Activated CD8-positive, alpha-beta T cell treated with anti-CD3 and anti-CD28 coated beads for 36 hours (primary cell): ENCODE measurements around the gene WDFY2. TPM values are rescaled to one million over a fixed set of nuclear protein-coding genes. Genes with fewer than 3 reads are reported as not detected.

Source experiments
- ATAC-seq: fragments of 200-7000 bp; cut with Tn5 transposase; one replicate; pipeline ENCODE4 v1.10.0; 2021; ENCODE audit warnings: mild to moderate bottlenecking, moderate library complexity
- CTCF ChIA-PET: fragments of 350-600 bp; sonication (Branson Sonifier 250); formaldehyde crosslinking; loops from one replicate; lab custom pipeline; 2021; ENCODE audit warnings: antibody characterized with exemption; lab: Charles Lee
- POLR2A ChIA-PET: fragments of 350-600 bp; sonication (Branson Sonifier 250); formaldehyde crosslinking; loops from one replicate; lab custom pipeline; 2021; ENCODE audit warnings: antibody characterized with exemption; lab: Charles Lee
- DNase-seq: peaks from one replicate; pipeline ENCODE4 v3.0.0-alpha.2; 2020
- H3K27ac Mint-ChIP-seq: one replicate; pipeline ENCODE4 v1.8.0; 2021; ENCODE audit warnings: mild to moderate bottlenecking, mixed read lengths
- H3K27me3 Mint-ChIP-seq: one replicate; pipeline ENCODE4 v1.8.0; 2021; ENCODE audit warnings: mixed read lengths
- H3K36me3 Mint-ChIP-seq: one replicate; pipeline ENCODE4 v1.8.0; 2021; ENCODE audit warnings: low read depth, mixed read lengths
- H3K4me1 Mint-ChIP-seq: one replicate; pipeline ENCODE4 v1.8.0; 2021; ENCODE audit warnings: low read depth, mixed read lengths
- H3K4me3 Mint-ChIP-seq: one replicate; pipeline ENCODE4 v1.8.0; 2021; ENCODE audit warnings: mild to moderate bottlenecking, moderate library complexity, mixed read lengths
- H3K9me3 Mint-ChIP-seq: one replicate; pipeline ENCODE4 v1.8.0; 2021; ENCODE audit warnings: mixed read lengths
- intact Hi-C: fragments of 100-400 bp; cut with micrococcal nuclease; formaldehyde crosslinking; loops from one replicate; pipeline ENCODE4 v1.10.0; 2022
- total RNA-seq, 2 experiments: library from RNA; stranded (reverse); gene quantifications; one replicate each; pipeline ENCODE4 v1.2.3, GENCODE V29; 2021
- TF ChIP-seq, protein P1 (sequence below): fragments of 200-600 bp; IDR thresholded peaks from one replicate; pipeline ENCODE4 v1.8.0; 2022; ENCODE audit warnings: antibody characterized with exemption, mild to moderate bottlenecking

WDFY2 gene
- total RNA-seq, 2 experiments from 2014 or later, result 11.2 to 11.6 TPM

DNA sequence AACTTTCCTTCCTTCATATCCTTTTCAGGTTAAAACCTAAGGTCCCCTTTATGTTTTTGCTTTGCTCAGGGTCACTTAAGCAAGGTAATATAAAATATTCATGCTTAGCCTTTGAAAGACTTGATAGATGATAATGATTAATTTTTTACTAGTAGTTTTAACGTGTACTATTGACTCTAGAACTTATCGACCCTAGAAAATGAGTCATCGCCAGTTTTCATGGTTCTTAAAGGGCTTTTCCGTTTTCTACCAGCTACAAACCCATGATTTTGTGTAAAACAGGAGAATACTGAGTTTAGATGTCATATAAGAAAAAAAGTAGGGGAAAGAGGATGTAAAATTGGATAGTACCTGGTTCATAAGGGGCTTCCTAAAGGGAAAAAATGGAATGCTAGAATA lies 144.0 kb downstream of the WDFY2 start:
- intact Hi-C loops, result no loop called here
- CTCF ChIA-PET, result no interaction called here
- Mint-ChIP-seq H3K27ac (no peak overlapping the region), H3K9me3 (no peaks in the 10 kb centered on the region), H3K36me3 (peaks cover 13% of the 10 kb centered on the region), H3K4me3 (no peak overlapping the region), H3K4me1 (peaks cover 2% of the 10 kb centered on the region), H3K27me3 (no peaks in the 10 kb centered on the region)
- POLR2A ChIA-PET, result no interaction called here
- TF ChIP-seq, protein P1, sequence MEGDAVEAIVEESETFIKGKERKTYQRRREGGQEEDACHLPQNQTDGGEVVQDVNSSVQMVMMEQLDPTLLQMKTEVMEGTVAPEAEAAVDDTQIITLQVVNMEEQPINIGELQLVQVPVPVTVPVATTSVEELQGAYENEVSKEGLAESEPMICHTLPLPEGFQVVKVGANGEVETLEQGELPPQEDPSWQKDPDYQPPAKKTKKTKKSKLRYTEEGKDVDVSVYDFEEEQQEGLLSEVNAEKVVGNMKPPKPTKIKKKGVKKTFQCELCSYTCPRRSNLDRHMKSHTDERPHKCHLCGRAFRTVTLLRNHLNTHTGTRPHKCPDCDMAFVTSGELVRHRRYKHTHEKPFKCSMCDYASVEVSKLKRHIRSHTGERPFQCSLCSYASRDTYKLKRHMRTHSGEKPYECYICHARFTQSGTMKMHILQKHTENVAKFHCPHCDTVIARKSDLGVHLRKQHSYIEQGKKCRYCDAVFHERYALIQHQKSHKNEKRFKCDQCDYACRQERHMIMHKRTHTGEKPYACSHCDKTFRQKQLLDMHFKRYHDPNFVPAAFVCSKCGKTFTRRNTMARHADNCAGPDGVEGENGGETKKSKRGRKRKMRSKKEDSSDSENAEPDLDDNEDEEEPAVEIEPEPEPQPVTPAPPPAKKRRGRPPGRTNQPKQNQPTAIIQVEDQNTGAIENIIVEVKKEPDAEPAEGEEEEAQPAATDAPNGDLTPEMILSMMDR, result no peak
- ATAC-seq (no peak), DNase-seq (no peak)

DNA sequence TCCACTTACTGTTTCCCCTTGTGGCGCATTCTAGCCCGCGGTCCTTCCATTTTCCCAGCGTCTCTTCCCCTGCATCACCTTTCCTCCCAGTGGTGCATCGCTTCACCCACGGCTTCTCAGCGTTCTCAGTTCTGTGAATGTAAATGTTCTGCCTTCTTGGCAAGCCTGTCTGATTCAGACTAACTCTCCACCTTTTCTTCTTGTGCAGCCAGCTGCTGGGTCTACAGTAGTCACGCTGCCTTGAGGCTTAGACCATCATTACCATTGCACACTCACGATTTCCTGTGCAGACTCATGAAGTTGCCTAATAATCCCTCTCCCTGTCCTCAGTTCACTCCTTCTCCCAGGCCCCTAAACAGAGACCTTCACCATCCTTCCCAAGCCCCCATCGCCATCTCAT lies 144.7 kb downstream of the WDFY2 start:
- H3K9me3 Mint-ChIP-seq, result no peaks in the 10 kb centered on the region
- ChIA-PET POLR2A (no interaction called here), CTCF (interaction anchor here (1.3 kb wide), 1 partner anchor 443 kb away, joined by 4 read pairs; no protein-coding TSS in a partner anchor)
- H3K4me3 Mint-ChIP-seq, result no peak overlapping the region
- H3K27me3 Mint-ChIP-seq, result no peaks in the 10 kb centered on the region
- no peak overlapping the region for H3K27ac Mint-ChIP-seq
- no peak for DNase-seq
- peaks cover 13% of the 10 kb centered on the region for H3K36me3 Mint-ChIP-seq
- TF ChIP-seq, protein P1, result no peak
- no peak for ATAC-seq
- H3K4me1 Mint-ChIP-seq, result peaks cover 2% of the 10 kb centered on the region
- intact Hi-C loops, result no loop called here

DNA sequence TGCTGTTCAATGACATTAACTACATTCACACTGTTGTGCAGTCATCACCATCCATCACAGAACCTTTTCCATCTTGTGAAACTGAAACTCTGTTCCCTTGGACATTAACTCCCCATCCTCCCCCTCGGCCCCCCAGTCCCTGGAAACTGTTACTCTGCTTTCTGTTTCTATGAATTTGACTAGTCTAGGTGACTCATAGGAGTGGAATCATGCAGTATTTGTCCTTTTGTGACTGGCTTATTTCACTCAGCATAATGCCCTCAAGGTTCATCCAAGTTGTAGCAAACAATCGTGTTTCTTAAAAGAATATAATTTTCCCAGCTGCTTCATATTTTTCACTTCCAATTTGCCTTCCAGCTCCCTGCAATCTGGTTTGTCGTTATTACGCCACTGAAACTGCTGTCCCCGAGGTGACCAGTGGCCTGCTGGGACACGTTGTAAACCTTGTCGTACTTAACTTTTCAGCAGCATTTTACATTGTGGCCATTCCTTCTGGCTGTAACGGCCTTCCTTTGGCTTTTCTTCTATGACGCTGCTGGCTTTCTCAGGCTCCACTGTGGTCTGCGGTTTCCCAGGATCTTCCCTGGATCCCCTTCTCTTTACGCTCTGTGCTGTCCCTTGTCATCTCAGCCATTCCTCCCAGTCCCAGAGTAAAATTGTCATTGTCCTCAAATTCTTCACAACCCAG lies 145.7 kb downstream of the WDFY2 start:
- Mint-ChIP-seq H3K4me1 (peaks cover 2% of the 10 kb centered on the region), H3K9me3 (no peaks in the 10 kb centered on the region), H3K27ac (no peak overlapping the region), H3K36me3 (peaks cover 13% of the 10 kb centered on the region), H3K4me3 (no peak overlapping the region), H3K27me3 (no peaks in the 10 kb centered on the region)
- CTCF ChIA-PET, result interaction anchor here (1.3 kb wide), 1 partner anchor 444 kb away, joined by 4 read pairs; no protein-coding TSS in a partner anchor
- ATAC-seq (peak; percentile 83), DNase-seq (peak; percentile 77)
- POLR2A ChIA-PET, result interaction anchor here (1.0 kb wide), 1 partner anchor 108 kb away, joined by 3 read pairs; no protein-coding TSS in a partner anchor
- TF ChIP-seq, protein P1, result no peak
- intact Hi-C loops, result loop anchor here (10.0 kb wide), 1 partner anchor 115 kb away; no protein-coding TSS in a partner anchor

DNA sequence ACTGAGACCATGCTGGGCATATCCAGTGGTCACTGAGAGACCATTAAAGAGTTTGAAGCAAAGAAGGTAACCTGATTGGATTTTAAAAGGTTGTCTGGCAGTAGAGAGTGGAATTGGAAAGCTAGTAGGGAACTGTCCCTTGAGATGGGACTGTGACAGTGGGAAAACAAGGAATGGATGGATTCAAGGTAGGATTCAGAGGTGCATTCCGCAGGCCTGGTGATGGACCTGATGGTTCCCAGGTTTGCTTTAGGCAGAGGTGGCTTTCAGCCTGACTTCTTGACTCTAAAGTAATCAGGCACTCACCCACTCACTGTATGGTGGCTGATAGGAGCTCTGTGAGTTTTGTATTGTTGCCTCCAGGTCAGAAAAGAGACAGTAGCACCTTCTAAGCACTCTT lies 146.7 kb downstream of the WDFY2 start:
- Mint-ChIP-seq H3K9me3 (no peaks in the 10 kb centered on the region), H3K27ac (no peak overlapping the region), H3K27me3 (no peaks in the 10 kb centered on the region), H3K4me1 (peaks cover 2% of the 10 kb centered on the region), H3K4me3 (no peak overlapping the region), H3K36me3 (peaks cover 13% of the 10 kb centered on the region)
- POLR2A ChIA-PET, result interaction anchor here (1.0 kb wide), 1 partner anchor 109 kb away, joined by 3 read pairs; no protein-coding TSS in a partner anchor
- DNase-seq (no peak), ATAC-seq (no peak)
- CTCF ChIA-PET, result no interaction called here
- TF ChIP-seq, protein P1, result no peak
- intact Hi-C loops, result loop anchor here (10.0 kb wide), 1 partner anchor 116 kb away; no protein-coding TSS in a partner anchor

DNA sequence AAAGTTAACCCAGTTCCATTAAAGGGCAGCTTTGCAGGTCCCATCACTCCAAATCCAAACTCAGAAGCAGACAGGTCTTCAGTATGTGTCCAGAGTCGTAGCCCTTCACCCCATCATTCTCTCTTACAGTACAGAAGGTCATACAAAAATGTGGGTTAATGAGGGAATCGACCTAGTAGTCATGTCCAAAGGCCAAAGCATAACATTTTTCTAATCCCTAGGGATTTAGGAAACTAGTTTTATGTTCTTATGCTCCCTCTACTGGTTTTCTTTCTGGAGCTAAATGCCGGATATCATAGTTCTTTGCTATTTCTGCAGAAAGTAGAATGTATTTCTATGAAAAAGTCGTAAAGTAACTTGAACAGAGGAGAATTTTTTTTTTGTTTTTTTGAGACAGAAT lies 147.5 kb downstream of the WDFY2 start:
- intact Hi-C loops, result loop anchor here (10.0 kb wide), 1 partner anchor 117 kb away; no protein-coding TSS in a partner anchor
- TF ChIP-seq, protein P1, result no peak

More for the DNA sequence above, 147.5 kb downstream of the WDFY2 start:
- CTCF ChIA-PET, result interaction anchor here (0.8 kb wide), 1 partner anchor 33 kb away, joined by 3 read pairs; no protein-coding TSS in a partner anchor
- no peaks in the 10 kb centered on the region for H3K27me3 Mint-ChIP-seq
- H3K27ac Mint-ChIP-seq, result peak overlapping the region; percentile 26
- no peak overlapping the region for H3K4me3 Mint-ChIP-seq
- ATAC-seq (no peak), DNase-seq (no peak)
- H3K4me1 Mint-ChIP-seq, result peaks cover 2% of the 10 kb centered on the region
- POLR2A ChIA-PET, result no interaction called here
- H3K36me3 Mint-ChIP-seq, result peaks cover 13% of the 10 kb centered on the region
- no peaks in the 10 kb centered on the region for H3K9me3 Mint-ChIP-seq
